Endothelial cell of umbilical vein (primary cell): Measurements from ENCODE around the gene CCDC70. TPM values are rescaled to one million over a fixed set of nuclear protein-coding genes. Genes with fewer than 3 reads are reported as not detected.

Experiments used
- BruUV-seq: library from RNA; stranded (reverse); fragments of 400-500 nt; replicated peaks from 2 replicates; lab custom pipeline; 2021; lab: Mats Ljungman, UMichigan
- CTCF ChIA-PET: fragments of 300-600, 350-600 bp; sonication (Branson Sonifier 250); formaldehyde crosslinking; loops from one replicate; lab custom pipeline; 2021; ENCODE audit warnings: antibody characterized with exemption, inconsistent platforms; lab: Charles Lee
- POLR2A ChIA-PET: fragments of 300-600, 350-600 bp; sonication (Branson Sonifier 250); formaldehyde crosslinking; loops from one replicate; lab custom pipeline; 2021; ENCODE audit warnings: antibody characterized with exemption, inconsistent platforms; lab: Charles Lee
- DNase-seq: peaks from one replicate; pipeline ENCODE4 v3.0.0-alpha.2; 2011; ENCODE audit warnings: low read depth, low spot score
- FAIRE-seq: peaks from 2 replicates; lab custom pipeline; 2011; peaks lifted over from hg19 to GRCh38; lab: Jason Lieb, UNC
- H2AFZ ChIP-seq: 2 replicates; pipeline ENCODE4 v1.6.0; 2012; ENCODE audit warnings: low read depth, low read length, control low read depth, inconsistent platforms
- H3K27ac ChIP-seq: 2 replicates; pipeline ENCODE4 v1.5.1; 2011; ENCODE audit warnings: low read depth, mild to moderate bottlenecking, control low read depth, low read length, moderate library complexity; ENCODE audit not compliant: insufficient read depth
- H3K27me3 ChIP-seq, 2 experiments: 2 replicates each; pipeline versions ENCODE4 v1.6.0 to v1.6.1; 2011; ENCODE audit warnings: low read length in 2 of 2, mixed read lengths in 1 of 2; ENCODE audit not compliant: control insufficient read depth in 2 of 2, insufficient read depth in 2 of 2
- H3K36me3 ChIP-seq, 2 experiments: 2 replicates in 1 of 2; 3 replicates in 1 of 2; pipeline ENCODE4 v1.5.1; 2011; ENCODE audit warnings: low read length in 2 of 2, mild to moderate bottlenecking in 1 of 2, moderate library complexity in 1 of 2; ENCODE audit not compliant: control insufficient read depth in 2 of 2, insufficient read depth in 2 of 2; ENCODE audit errors: extremely low read depth in 1 of 2
- H3K4me1 ChIP-seq: 3 replicates; pipeline ENCODE4 v1.5.1; 2011; ENCODE audit warnings: mild to moderate bottlenecking, low read length; ENCODE audit not compliant: control insufficient read depth, insufficient read depth; ENCODE audit errors: extremely low read depth
- H3K4me2 ChIP-seq: 2 replicates; pipeline ENCODE4 v1.6.1; 2011; ENCODE audit warnings: low read length, control low read depth, mixed read lengths; ENCODE audit not compliant: insufficient read depth
- H3K4me3 ChIP-seq, 3 experiments: fragments of 200-600 bp in 1 of 3; sonication (generic), shearing (Covaris generic) in 1 of 3; replicated peaks in 1 of 3; 2 replicates each; pipeline ENCODE4 v1.5.1; 2011 to 2016; ENCODE audit warnings: control low read depth in 3 of 3, low read length in 3 of 3, mild to moderate bottlenecking in 2 of 3, inconsistent platforms in 1 of 3, low read depth in 1 of 3, moderate library complexity in 1 of 3; ENCODE audit not compliant: insufficient read depth in 1 of 3
- H3K79me2 ChIP-seq: 2 replicates; pipeline ENCODE4 v1.6.0; 2012; ENCODE audit warnings: low read length, inconsistent platforms; ENCODE audit not compliant: control insufficient read depth, insufficient read depth
- H3K9ac ChIP-seq: replicated peaks from 2 replicates; pipeline ENCODE3; 2011; ENCODE audit warnings: low read length, control low read depth; ENCODE audit not compliant: insufficient read depth; ENCODE audit errors: extremely low read depth
- H3K9me1 ChIP-seq: replicated peaks from 3 replicates; pipeline ENCODE4 v1.6.0; 2011; ENCODE audit warnings: mild to moderate bottlenecking, low read length; ENCODE audit not compliant: control insufficient read depth, insufficient read depth; ENCODE audit errors: extremely low read depth
- H3K9me3 ChIP-seq: replicated peaks from 2 replicates; pipeline ENCODE4 v1.5.1; 2012; ENCODE audit warnings: low read length, inconsistent platforms; ENCODE audit not compliant: control insufficient read depth, insufficient read depth
- H4K20me1 ChIP-seq: replicated peaks from 2 replicates; pipeline ENCODE3; 2011; ENCODE audit warnings: mild to moderate bottlenecking, low read length; ENCODE audit not compliant: control insufficient read depth, insufficient read depth; ENCODE audit errors: extremely low read depth
- EZH2 ChIP-seq: IDR thresholded peaks from 2 replicates; pipeline ENCODE4 v1.6.1; 2012; ENCODE audit warnings: borderline replicate concordance, low read depth, mild to moderate bottlenecking, moderate library complexity, low read length, inconsistent platforms; ENCODE audit not compliant: severe bottlenecking
- FOS ChIP-seq: IDR thresholded peaks from 2 replicates; pipeline ENCODE4 v1.6.1; 2011; ENCODE audit warnings: mild to moderate bottlenecking, low read length, moderate library complexity, borderline replicate concordance; ENCODE audit not compliant: insufficient read depth
- GATA2 ChIP-seq: IDR thresholded peaks from 2 replicates; pipeline ENCODE4 v1.7.0; 2011; ENCODE audit warnings: low read depth, mild to moderate bottlenecking, moderate library complexity, mixed read lengths, low read length; ENCODE audit not compliant: insufficient read length, insufficient read depth
- JUN ChIP-seq: IDR thresholded peaks from 2 replicates; pipeline ENCODE4 v1.6.1; 2011; ENCODE audit warnings: borderline replicate concordance, low read depth; ENCODE audit not compliant: insufficient read length, insufficient read depth
- MYC ChIP-seq: IDR thresholded peaks from one replicate; pipeline ENCODE4 v1.6.1; 2011; ENCODE audit warnings: mild to moderate bottlenecking, low read depth, low read length
- POLR2A ChIP-seq: IDR thresholded peaks from 2 replicates; pipeline ENCODE4 v1.6.1; 2012; ENCODE audit warnings: low read depth, mild to moderate bottlenecking, control low read depth, low read length
- POLR2AphosphoS5 ChIP-seq: IDR thresholded peaks from 2 replicates; pipeline ENCODE4 v1.6.1; 2012; ENCODE audit warnings: low read depth, mild to moderate bottlenecking, control low read depth, low read length, moderate library complexity; ENCODE audit not compliant: insufficient read depth
- dilution Hi-C: fragments of 300-500 bp; cut with MboI; formaldehyde crosslinking; loops from one replicate; pipeline ENCODE4 v1.15.0; 2019; ENCODE audit warnings: low sequenced_read_pairs; ENCODE audit not compliant: extremely low pct_ligation_motif_present
- intact Hi-C: fragments of 100-400 bp; cut with micrococcal nuclease; formaldehyde crosslinking; loops from one replicate; pipeline ENCODE4 v1.10.0; 2022
- polyA plus RNA-seq, 4 experiments: library from polyadenylated mRNA; depleted of rRNA in 3 of 4; stranded (reverse) in 3 of 4; unstranded in 1 of 4; fragments of >200 nt; gene quantifications; 2 replicates each; pipeline versions ENCODE4 v1.2.1 to v1.2.3, GENCODE V29; 2011 to 2012; ENCODE audit warnings: missing spikeins in 1 of 4
- total RNA-seq: library from RNA; stranded (reverse); gene quantifications from 2 replicates; pipeline ENCODE4 v1.2.3, GENCODE V29; 2021
- TF ChIP-seq, protein P1 (sequence below): IDR thresholded peaks from 2 replicates; pipeline ENCODE4 v1.6.1; 2011; ENCODE audit not compliant: insufficient read depth, insufficient read length
- TF ChIP-seq, protein P2 (sequence below), 2 donors: IDR thresholded peaks; 1 replicate in 1 of 2; 2 replicates in 1 of 2; pipeline ENCODE4 v1.5.1; 2011; ENCODE audit warnings: low read length in 2 of 2, mild to moderate bottlenecking in 2 of 2, moderate library complexity in 2 of 2, control low read depth in 1 of 2, inconsistent platforms in 1 of 2, low read depth in 1 of 2; ENCODE audit not compliant: insufficient read depth in 1 of 2; ENCODE audit errors: extremely low read depth in 1 of 2

Gene CCDC70
- total and polyA plus RNA-seq, 2 donors (not counting 3 experiments of a cell fraction or from before 2014, with no cell fraction given): not detected

GRCh38 chr13:51905787-51906186 lies 44.0 kb downstream of the CCDC70 start:
- H2AFZ ChIP-seq: no peak overlapping the region
- H3K4me3 ChIP-seq: no peak overlapping the region
- POLR2A ChIA-PET: no interaction called here
- CTCF ChIA-PET: interaction anchor here (1.2 kb wide), 1 partner anchor 222 kb away, joined by 4 read pairs; no protein-coding TSS in a partner anchor
- dilution Hi-C loops: no loop called here
- H3K9me3 ChIP-seq: no peaks in the 10 kb centered on the region
- FAIRE-seq: no peak
- BruUV-seq: no TSS peak
- no peaks in the 10 kb centered on the region for H3K4me1 ChIP-seq
- no peak for DNase-seq
- no peaks in the 10 kb centered on the region for H4K20me1 ChIP-seq
- no peak overlapping the region for H3K4me2 ChIP-seq
- H3K9me1 ChIP-seq: no peaks in the 10 kb centered on the region
- TF ChIP-seq, protein P1, sequence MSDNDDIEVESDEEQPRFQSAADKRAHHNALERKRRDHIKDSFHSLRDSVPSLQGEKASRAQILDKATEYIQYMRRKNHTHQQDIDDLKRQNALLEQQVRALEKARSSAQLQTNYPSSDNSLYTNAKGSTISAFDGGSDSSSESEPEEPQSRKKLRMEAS: no peak
- TF ChIP-seq POLR2AphosphoS5: no peak
- TF ChIP-seq FOS: no peak
- no peak for TF ChIP-seq MYC
- no peak for TF ChIP-seq JUN
- TF ChIP-seq POLR2A: no peak
- no peak for TF ChIP-seq EZH2
- TF ChIP-seq, protein P2, sequence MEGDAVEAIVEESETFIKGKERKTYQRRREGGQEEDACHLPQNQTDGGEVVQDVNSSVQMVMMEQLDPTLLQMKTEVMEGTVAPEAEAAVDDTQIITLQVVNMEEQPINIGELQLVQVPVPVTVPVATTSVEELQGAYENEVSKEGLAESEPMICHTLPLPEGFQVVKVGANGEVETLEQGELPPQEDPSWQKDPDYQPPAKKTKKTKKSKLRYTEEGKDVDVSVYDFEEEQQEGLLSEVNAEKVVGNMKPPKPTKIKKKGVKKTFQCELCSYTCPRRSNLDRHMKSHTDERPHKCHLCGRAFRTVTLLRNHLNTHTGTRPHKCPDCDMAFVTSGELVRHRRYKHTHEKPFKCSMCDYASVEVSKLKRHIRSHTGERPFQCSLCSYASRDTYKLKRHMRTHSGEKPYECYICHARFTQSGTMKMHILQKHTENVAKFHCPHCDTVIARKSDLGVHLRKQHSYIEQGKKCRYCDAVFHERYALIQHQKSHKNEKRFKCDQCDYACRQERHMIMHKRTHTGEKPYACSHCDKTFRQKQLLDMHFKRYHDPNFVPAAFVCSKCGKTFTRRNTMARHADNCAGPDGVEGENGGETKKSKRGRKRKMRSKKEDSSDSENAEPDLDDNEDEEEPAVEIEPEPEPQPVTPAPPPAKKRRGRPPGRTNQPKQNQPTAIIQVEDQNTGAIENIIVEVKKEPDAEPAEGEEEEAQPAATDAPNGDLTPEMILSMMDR (IDR thresholded peaks at IDR 0.05; ENCODE audit: extremely low read depth in 1 of 2, insufficient read depth in 1 of 2, low read depth in 1 of 2, low read length in 2 of 2): no peak
- TF ChIP-seq GATA2: no peak
- no peak overlapping the region for H3K9ac ChIP-seq
- no peaks in the 10 kb centered on the region for H3K36me3 ChIP-seq
- H3K27ac ChIP-seq: no peak overlapping the region
- H3K79me2 ChIP-seq: no peaks in the 10 kb centered on the region
- H3K27me3 ChIP-seq: peaks cover 0 to 3% of the 10 kb centered on the region in 2 experiments
- intact Hi-C loops: no loop called here
